Amygdala (tissue), 56 donors: ENCODE results near the gene NAT10.
A peak's percentile ranks its signal among the peaks of the same experiment; 100 is the strongest.

ENCODE experiments used
- DNase-seq, 56 donors: peaks; one replicate each; lab custom pipeline; 2025; lab: John Stamatoyannopoulos, UW

NAT10 gene

DNA sequence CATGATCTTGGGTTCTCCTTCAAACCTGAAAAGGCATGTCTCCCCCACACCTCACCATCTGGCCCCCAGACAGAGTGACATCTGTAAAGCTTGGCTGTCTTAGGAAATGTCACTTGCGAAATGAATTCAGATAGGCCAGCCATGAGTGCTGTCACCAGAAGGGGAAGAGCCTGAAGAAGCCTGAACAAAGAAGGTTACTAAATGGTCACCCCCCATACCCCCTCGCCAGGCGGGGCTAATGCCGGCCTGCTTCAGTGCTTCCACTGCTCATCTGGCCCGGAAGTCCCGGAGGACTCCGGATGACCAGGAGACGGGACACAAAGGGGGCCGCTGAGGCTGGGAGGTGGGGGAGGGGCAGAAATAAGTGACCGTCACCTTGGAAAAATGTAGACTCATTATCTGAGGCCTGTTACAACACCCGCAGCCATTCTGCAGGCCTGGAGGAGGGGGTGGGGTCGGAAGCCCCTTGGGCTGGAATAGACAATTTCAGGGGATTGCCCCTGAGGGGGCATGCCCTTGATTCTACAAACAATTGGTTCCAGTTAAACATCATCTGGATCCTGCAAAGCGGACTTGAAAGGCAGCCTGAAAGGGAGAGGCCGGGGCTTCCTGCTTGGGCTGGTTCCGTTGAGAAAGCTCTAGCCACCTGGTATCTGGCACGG lies 43.2 kb downstream of the NAT10 start:
- DNase-seq: no peak

DNA sequence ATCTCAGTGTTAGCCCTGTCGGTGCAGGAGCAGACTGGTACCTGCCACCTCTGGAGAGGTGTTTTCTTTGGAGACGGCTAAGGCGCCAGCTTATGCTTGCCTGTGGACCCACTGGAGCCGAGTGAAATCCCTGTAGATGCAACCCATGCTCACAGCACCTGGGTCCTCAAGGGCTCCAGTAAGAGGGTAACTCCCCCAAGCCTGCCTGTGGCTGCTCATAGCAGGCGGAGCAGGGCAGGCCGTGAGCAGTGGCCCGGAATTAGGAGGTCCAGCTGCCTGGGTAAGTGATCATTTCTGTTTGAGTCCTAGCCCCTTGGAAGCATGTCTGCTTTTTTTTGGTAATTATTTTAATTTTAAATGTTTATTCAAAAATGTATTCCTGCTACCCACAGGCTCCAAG lies 43.8 kb downstream of the NAT10 start:
- no peak for DNase-seq

DNA sequence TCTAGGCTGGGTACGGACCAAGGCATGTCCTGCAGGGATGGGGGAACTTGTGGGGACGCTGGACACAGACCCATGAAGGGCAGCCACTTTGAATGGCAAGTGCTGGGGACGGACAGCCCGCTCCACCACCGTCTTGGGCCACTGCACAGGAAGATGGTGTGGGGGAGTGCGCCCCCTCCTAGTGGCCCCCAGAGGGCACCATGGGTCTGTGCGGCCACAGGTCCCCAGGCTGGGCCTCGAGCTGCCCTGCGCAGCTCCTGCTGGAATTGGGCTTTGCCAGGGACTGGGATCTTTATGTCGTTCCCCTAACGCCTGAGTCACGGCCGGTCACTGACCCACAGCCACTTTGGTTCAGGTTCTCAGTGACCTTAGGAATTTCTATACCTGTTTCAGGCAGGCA lies 44.4 kb downstream of the NAT10 start:
- peak in 1 of 56 donors; percentile 8 for DNase-seq

DNA sequence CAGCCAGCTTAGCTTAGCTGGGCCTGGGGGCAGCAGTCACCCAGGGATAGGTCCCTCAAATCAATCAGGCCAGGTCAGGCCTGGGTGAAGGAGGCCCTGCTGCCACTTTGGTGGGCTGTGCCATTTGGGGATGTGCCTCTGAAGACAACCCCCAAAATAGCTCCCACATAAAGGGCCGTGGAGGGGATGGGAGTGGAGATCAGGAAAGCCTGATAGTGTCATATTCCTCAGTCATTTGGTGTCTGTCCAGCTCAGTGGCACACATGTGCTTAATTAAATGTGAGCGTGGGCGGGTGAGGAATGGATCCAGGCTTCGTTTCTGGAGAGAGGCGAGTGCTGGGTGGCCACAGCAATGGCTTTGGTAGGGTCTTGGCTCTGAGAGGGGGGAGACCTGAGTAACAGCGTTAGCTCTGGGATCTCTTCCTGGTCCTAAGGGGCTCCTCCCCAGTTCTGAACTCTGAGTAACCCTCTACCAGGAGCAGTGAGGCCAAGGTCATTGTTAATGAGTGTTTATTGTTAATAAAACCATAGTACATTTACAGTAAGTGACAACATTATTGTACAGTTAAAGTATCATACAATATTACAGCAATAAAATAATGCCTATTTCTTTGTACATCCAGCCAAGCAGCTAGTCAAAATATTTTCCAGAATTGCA lies 45.2 kb downstream of the NAT10 start:
- DNase-seq: peak in 1 of 56 donors; percentile 20

DNA sequence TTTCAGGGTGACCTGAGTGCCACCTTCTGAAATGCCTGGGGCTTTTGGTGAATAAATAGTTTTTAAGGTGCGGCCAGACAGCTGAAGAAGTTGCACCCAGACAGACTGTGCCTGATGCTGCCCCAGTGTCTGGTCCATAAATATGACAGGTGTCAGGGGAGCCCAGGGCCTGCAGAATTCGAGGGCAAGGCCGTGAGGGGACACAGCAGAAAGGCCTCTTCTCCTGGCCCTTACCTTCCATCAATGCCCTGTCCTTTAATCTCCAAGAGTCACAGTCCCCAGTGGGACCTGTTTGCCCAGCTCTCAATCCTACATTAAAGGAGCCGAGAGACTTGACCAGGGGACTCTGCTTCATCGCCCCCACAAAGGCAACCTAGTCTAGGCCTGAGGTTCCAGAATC lies 45.7 kb downstream of the NAT10 start:
- no peak for DNase-seq

DNA sequence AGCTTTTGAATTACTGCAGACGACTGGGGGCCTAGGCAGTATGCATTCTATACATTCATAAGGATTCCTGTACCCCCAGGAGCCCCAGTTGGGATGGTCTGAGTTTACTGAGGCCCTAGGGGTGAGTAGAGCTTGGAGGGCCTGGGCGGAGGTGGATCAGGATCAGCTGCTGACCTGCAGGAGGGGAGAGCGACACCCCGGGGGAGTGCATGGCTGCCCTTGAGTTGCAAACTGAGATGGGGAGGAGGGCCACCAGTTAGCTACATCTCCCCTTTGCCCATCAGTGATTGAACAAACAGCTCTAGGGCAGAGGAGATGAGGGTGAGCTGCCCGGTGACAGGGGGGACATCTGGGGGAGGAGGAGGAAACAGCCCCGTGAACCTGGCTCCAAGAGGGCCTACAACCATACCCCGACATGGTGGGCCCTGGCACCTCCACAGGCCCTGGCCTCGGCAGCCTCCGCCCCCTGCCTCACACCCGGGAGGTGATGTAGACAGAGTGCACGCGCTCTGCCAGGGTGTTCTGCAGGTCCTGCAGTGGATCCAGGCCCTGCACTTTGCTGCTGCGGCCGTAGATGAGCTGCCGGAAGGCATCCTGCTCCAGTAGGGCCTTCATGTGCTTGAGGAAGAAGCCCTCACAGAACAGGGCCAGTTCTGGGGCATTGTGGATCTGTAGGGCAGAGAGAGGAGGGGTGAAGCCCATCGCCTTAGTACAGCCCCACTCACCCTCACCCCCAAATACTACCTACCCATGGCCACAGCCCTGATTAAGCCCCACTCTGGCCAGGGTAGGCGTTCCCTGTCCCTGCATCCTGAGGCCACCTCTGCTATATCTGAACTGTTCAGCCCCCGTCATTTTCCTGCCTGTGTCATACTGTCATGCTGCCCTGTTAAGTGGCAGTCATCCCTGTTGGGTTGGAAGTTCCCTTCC lies 46.8 kb downstream of the NAT10 start:
- no peak for DNase-seq

DNA sequence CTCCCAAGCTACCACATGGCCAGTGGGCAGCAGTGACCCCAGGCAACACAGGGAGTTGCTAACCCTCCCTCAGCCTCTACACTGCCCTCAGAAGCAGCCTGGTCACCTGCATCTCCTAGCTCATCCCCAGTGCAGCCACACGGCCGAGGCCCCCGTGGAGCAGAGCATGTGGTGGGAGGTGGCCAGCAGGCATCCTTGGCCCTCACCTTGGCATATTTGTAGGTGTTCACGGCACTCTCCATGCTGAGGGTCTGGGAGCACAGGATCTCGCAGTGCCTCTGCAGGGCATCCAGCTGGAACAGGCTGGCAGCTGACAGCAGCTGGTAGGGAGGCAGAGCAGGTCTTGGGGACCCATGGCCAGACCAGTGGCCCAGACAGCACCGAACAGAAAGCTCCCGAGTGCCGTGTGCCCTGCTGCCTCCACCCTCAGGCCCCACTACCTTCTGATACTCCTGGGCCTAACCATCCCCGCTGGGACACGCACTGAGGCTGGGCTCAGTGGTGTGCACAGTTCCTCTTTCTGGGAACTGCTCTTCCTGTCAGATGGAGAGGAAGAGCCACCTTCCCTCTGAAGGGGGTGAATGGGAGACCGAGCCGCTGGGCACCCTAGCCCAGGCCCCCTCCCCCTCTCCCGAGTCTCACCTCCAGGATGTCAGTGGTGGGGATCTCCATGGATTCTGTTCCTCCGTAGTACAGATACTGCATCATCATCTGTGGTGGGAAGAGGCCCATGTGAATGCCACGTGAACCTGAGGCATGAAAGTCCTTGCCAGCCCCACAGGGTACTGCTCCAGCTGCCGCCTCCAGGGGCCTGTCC lies 48.8 kb downstream of the NAT10 start:
- no peak for DNase-seq

DNA sequence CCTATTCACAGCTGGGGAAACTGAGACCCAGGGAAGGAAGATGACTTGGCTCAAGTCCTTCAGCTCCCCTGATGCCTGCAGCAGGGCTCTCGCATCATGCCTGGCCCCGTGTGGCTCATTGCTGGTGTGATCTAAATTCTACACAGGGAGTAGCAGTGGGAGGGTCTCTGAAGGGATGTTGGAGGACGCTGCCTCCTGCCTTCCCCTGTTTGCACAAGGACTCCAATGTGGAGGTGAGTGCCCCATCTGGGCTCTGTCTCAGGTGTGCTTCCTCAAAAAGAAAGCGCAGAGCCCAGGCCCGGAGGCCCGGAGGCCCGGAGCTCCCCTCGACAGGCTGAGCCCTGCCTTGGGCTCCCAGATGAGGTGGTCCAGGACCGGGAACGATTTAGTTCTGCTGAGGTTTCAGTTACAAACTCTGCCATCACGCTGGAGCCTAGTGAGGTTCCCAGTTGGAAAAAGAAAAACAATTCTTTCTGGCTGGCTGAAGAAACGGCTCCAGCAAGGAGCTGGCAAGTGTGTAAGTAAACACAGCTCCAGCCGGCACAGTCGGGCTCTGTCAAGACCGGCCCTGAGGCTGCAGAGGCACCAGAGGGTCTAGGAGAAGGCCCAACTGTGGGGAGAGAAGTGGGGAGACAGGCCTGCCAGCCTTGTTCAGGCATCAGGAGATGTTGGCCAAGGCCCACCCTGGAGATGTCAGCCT lies 49.8 kb downstream of the NAT10 start:
- DNase-seq: peak in 13 of 56 donors; percentile 10 to 46 (median 27)

DNA sequence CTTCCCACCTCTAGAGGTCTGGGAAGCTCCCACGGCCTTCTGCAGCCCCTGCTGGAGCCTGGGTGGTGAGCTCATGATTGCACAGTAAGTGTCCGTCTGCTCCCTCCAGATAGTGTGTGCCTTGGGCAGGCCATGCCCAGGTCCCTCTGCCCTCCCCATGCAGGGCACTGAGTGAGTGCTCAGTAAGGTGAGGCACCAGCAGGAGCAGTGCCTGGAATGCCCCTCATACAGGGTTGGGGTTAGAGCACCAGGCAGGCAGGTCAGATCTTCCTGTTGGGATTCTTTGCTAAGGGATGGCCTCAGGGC lies 50.3 kb downstream of the NAT10 start:
- DNase-seq: no peak

DNA sequence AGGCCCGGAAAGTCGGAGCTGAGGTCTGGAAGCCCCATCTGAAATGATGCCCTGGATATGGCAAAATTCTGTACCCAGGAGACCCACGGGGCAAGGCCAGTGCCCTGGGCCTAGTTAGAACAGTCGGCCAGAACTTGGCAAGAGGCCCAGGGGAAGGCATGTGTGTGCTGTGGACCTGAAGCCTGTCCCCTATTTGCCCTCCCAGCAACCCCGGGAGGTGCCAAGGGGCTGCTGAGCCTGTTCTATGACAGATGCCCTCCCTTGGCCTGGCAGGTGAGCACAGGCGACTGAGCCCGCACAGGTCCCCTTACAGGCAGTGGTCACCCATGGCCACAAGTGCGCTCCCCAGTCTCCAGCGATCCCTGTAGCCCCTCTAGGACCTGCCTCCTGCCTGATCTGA lies 51.7 kb downstream of the NAT10 start:
- DNase-seq: peak in 1 of 56 donors; percentile 17

DNA sequence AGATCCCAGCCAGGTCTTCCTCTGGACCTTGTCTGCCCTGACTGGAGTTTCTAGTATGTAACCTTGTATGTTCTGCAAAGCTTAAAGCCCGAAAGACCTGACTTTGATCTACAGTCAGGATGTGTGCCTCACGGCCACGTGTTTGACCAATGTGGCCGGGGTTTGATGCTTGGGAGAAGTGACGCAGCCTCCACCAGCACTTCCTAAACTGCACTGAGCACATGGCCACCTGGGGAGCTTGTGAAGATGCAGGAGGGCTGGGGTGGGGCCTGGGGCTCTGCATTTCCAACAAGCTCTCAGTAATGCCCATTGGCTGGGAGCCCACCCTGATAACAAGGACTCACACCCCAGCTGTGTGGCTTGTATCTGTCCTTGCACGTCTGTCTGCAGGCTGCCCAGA lies 53.2 kb downstream of the NAT10 start:
- no peak for DNase-seq

DNA sequence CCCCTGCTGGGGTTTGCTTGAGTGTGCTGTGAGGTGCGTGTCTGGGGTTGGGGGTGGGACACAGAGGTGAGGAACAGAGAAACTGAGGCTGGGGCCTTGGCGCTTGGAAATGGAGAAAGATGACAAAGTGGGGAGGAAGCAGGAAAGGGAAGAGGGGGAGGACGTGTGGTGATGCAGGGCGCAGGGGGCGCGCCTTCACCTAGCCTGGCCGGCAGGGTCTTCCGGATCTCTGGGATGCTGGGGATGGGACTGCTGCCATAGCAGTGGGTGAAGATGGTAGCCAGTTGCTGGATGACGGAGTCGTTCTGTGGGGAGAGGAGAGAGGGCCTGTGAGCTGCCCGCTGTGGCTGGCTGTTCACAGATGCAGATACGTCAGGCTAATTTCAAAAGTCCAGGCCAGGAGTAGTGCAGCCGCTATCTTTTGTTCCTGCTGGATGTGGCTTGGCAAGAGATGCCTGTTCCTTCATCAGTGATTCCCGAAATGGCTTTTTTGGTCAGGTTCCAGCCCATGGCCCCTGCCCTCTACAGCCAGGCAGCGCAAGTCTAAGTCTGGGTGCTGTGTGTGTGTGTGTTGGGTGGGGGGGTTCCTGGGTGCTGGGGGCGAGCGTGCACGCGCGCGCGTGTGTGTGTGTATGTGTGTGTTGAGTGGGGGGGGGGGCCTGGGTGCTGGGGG lies 54.8 kb downstream of the NAT10 start:
- no peak for DNase-seq

DNA sequence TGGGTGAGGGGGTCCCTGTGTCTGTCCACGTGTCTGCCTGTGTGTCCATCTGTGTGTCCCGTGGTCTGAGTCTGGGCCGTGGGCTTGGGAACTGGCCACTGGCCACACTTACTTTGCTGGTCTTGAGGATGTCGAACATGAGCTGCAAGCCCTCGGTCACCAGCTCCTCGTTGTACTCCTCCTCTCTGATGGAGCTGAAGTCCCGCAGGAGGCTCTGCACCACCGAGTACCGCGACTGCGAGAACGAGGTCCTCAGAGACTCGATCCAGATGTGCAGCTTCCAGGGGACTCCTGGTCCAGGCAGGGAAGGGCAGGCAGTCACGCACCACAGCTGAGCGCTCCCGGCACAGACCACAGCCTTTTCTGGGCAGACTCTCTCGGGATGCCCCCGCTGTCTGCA lies 55.4 kb downstream of the NAT10 start:
- no peak for DNase-seq

DNA sequence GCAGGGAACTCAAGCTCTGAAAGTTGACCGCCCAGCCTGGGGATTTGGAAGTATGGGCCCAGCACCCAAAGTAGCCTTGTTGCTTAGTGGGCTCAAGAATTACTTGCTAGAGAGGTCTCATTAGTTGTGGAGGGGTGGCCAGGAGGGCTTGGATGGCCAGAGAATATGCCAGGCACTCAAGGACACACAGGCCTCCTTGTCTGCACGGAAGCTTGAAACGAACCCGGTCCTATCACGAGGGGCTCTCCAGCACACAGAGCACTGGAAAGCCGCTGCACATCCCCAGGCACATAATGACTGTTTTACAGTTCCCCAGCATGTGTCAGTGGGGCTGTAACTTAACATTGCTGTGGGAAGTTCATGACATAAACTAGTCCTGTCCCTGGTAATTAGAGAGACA lies 55.9 kb downstream of the NAT10 start:
- DNase-seq: no peak

DNA sequence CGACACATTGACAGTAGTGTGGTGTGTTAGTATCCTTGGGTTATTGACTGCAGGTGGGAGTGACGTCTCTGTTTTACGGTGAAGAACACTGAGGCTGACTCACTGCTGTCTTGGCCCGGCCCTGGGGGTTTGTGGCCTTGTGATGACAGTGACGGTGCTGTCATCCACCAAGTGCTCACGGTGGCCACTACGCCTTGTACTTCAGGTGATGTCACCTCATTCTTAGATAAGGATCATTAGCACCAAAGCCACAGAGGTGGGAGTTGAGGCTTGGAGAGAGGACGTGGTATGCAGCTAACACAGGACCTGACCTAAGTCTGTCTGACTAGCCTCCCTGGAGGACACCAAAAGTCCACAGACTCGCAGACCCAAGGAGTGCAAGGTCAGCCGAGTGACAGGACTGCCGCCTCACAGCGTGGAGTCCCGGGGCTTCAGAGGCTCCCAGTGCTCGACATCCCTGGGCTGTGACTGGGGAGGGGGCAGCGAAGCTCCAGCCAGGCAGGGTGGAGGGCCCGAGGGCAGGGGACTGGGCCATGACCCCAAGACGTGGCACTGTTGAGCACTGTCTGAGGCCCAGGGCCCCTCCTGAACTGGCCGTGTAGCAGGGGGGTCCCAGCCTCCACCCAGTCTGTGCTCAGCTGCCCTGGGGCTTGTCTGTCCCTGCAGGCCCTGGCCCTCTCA lies 56.5 kb downstream of the NAT10 start:
- DNase-seq: no peak

DNA sequence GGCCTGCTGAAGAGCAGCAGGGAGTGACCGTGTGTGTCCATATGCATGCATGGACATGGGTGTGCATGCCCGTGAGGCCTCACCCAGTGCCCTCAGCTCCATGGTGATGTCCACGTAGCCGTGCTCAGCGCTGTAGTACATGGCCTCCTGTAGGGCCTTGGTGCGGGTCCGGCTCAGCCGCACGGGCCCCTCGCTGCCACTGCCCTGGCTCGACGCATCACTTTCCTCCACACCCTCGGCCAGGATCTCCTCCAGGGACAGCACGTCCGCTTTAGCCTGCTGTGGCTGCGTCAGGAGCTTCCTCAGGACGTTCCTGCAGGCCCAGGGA lies 57.0 kb downstream of the NAT10 start:
- DNase-seq: no peak

DNA sequence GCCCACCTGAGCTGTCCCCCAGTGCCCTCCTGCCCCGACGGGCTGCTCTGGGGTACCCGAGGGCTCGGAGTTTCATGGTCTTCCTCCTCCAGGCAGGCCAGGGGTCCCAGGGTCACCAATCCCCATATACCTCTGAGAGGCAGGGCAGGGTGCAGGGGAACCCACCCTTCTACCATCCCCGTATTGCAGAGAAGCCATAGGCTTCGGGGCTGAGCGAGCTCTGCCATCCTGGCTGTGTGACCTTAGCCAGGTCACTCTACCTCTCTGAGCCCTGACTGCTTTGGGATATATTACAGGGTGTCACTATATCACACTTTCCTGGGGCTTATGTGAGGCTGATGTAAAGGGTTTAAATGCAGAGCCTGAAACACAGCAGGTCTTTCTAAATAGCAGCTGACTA lies 57.4 kb downstream of the NAT10 start:
- DNase-seq: no peak

DNA sequence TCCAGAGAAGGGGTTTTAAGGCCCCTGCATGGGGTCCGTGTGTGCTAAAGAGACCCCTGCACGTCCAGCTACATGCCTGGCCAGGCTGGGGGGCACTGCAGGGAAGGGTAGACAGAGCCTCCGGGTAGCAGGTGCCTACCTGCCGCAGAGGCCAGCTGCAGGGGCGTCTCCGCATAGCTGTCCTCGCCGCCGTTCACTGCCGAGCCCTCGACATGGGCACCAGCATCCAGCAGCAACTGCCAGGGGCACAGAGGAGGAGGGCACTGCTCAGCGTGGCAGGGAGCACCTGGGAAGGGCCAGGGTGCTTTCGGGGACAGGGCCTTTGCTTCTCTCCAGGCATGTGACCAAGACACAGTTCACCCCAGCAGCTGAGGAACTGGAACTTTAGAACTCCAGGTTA lies 59.7 kb downstream of the NAT10 start:
- no peak for DNase-seq
